Mesenchymal stem cell (in vitro differentiated cells and primary cell): ENCODE measurements around the gene FRMD4A.
"Not testable (repeated sequence)": the region's sequence is repeated elsewhere in the genome, so short reads cannot be mapped to it uniquely, and the experiment has no call there.

Experiments
- DNase-seq: peaks from one replicate; pipeline ENCODE4 v3.0.0-alpha.2; 2013
- H2AFZ ChIP-seq: one replicate; pipeline ENCODE4 v1.6.1; 2013; ENCODE audit warnings: low read depth, mild to moderate bottlenecking, control low read depth, inconsistent platforms, low read length, moderate library complexity
- H2AK5ac ChIP-seq: 2 replicates; pipeline ENCODE4 v1.6.1; 2013; ENCODE audit warnings: low read length, moderate library complexity, mild to moderate bottlenecking, inconsistent platforms; ENCODE audit not compliant: severe bottlenecking
- H2BK120ac ChIP-seq: one replicate; pipeline ENCODE4 v1.6.1; 2013; ENCODE audit warnings: low read depth, mild to moderate bottlenecking, inconsistent platforms, low read length, moderate library complexity
- H2BK12ac ChIP-seq, 2 experiments: one replicate each; pipeline ENCODE4 v1.6.1; 2013; ENCODE audit warnings: inconsistent platforms in 2 of 2, low read length in 2 of 2, mild to moderate bottlenecking in 2 of 2, moderate library complexity in 2 of 2, control low read depth in 1 of 2
- H2BK15ac ChIP-seq: one replicate; pipeline ENCODE4 v1.6.1; 2013; ENCODE audit warnings: mild to moderate bottlenecking, low read depth, inconsistent platforms; ENCODE audit not compliant: poor library complexity, severe bottlenecking
- H2BK5ac ChIP-seq: 2 replicates; pipeline ENCODE4 v1.6.1; 2013; ENCODE audit warnings: low read depth, mild to moderate bottlenecking, low read length, control low read depth, inconsistent platforms; ENCODE audit not compliant: poor library complexity, severe bottlenecking
- H3K14ac ChIP-seq, 2 experiments: one replicate each; pipeline ENCODE4 v1.6.1; 2013; ENCODE audit warnings: inconsistent platforms in 2 of 2, low read length in 2 of 2, control low read depth in 1 of 2, mild to moderate bottlenecking in 1 of 2, moderate library complexity in 1 of 2
- H3K18ac ChIP-seq, 2 experiments: one replicate each; pipeline ENCODE4 v1.6.1; 2013; ENCODE audit warnings: inconsistent platforms in 2 of 2, low read length in 2 of 2, control low read depth in 1 of 2, low read depth in 1 of 2, mild to moderate bottlenecking in 1 of 2
- H3K23ac ChIP-seq, 2 experiments: one replicate each; pipeline ENCODE4 v1.6.1; 2013; ENCODE audit warnings: inconsistent platforms in 2 of 2, low read length in 2 of 2, mild to moderate bottlenecking in 2 of 2, moderate library complexity in 2 of 2, control low read depth in 1 of 2
- H3K27ac ChIP-seq: 2 replicates; pipeline ENCODE4 v1.5.1; 2013; ENCODE audit warnings: mild to moderate bottlenecking, moderate library complexity, low read length, control low read depth, inconsistent platforms; ENCODE audit not compliant: poor library complexity, severe bottlenecking
- H3K27me3 ChIP-seq, 2 experiments: 2 replicates each; pipeline versions ENCODE4 v1.6.1 to v1.7.0; 2013; ENCODE audit warnings: low read length in 2 of 2, mild to moderate bottlenecking in 2 of 2, moderate library complexity in 2 of 2, control low read depth in 1 of 2, inconsistent platforms in 1 of 2; ENCODE audit not compliant: control insufficient read depth in 1 of 2, insufficient read depth in 1 of 2
- H3K36me3 ChIP-seq, 2 experiments: 2 replicates each; pipeline versions ENCODE4 v1.6.1 to v1.7.0; 2013; ENCODE audit warnings: low read length in 2 of 2, control low read depth in 1 of 2, inconsistent platforms in 1 of 2, low read depth in 1 of 2, mild to moderate bottlenecking in 1 of 2; ENCODE audit not compliant: insufficient read depth in 2 of 2, control insufficient read depth in 1 of 2
- H3K4ac ChIP-seq, 2 experiments: one replicate each; pipeline ENCODE4 v1.6.1; 2013; ENCODE audit warnings: inconsistent platforms in 2 of 2, low read length in 2 of 2, mild to moderate bottlenecking in 2 of 2, moderate library complexity in 2 of 2, control low read depth in 1 of 2, low read depth in 1 of 2
- H3K4me1 ChIP-seq: 2 replicates; pipeline ENCODE4 v1.6.1; 2013; ENCODE audit warnings: low read depth, low read length, control low read depth; ENCODE audit not compliant: control insufficient read depth, insufficient read depth
- H3K4me2 ChIP-seq: 2 replicates; pipeline ENCODE4 v1.6.1; 2013; ENCODE audit warnings: low read length, mild to moderate bottlenecking, inconsistent platforms; ENCODE audit not compliant: poor library complexity, severe bottlenecking
- H3K4me3 ChIP-seq, 2 experiments: 2 replicates each; pipeline versions ENCODE4 v1.5.1 to v1.7.0; 2013; ENCODE audit warnings: low read length in 2 of 2, mild to moderate bottlenecking in 2 of 2, control low read depth in 1 of 2, low read depth in 1 of 2; ENCODE audit not compliant: insufficient read depth in 1 of 2
- H3K79me1 ChIP-seq: replicated peaks from 2 replicates; pipeline ENCODE4 v1.6.1; 2013; ENCODE audit warnings: mild to moderate bottlenecking, control low read depth, low read length, inconsistent platforms; ENCODE audit not compliant: poor library complexity, severe bottlenecking
- H3K9ac ChIP-seq: 2 replicates; pipeline ENCODE4 v1.7.0; 2013; ENCODE audit warnings: mild to moderate bottlenecking, low read length, moderate library complexity
- H3K9me3 ChIP-seq: 2 replicates; pipeline ENCODE4 v1.7.0; 2013; ENCODE audit warnings: mild to moderate bottlenecking, low read length; ENCODE audit not compliant: control insufficient read depth
- H4K8ac ChIP-seq: one replicate; pipeline ENCODE4 v1.6.1; 2013; ENCODE audit warnings: inconsistent platforms, mild to moderate bottlenecking, low read length, moderate library complexity
- H4K91ac ChIP-seq: one replicate; pipeline ENCODE4 v1.6.1; 2013; ENCODE audit warnings: mild to moderate bottlenecking, low read length, inconsistent platforms
- WGBS: methylation state at CpG from one replicate; pipeline ENCODE4 v1.1.7; 2013; ENCODE audit warnings: mixed read lengths; 5-methylcytosine and 5-hydroxymethylcytosine counted together

Gene FRMD4A

GRCh38 chr10:13779748-13780147, 551.0 kb downstream of the FRMD4A start:
- no peak for DNase-seq
- Histone ChIP-seq H3K27ac (no peak overlapping the region), H2BK15ac (no peak overlapping the region), H3K14ac (no peak overlapping the region), H3K9ac (no peak overlapping the region), H3K79me1 (peaks cover 8% of the 10 kb centered on the region), H3K4me1 (peaks cover 12% of the 10 kb centered on the region), H2AK5ac (no peak overlapping the region), H2BK5ac (no peak overlapping the region), H3K9me3 (no peaks in the 10 kb centered on the region), H4K91ac (no peak overlapping the region), H2AFZ (no peak overlapping the region), H3K27me3 (no peaks in the 10 kb centered on the region), H3K4me2 (no peak overlapping the region), H4K8ac (no peak overlapping the region), H3K4me3 (no peak overlapping the region), H3K18ac (no peak overlapping the region), H2BK120ac (no peak overlapping the region), H3K36me3 (no peaks in the 10 kb centered on the region), H2BK12ac (no peak overlapping the region), H3K23ac (no peak overlapping the region), H3K4ac (no peak overlapping the region)
- WGBS: 74% methylated on average over 5 of the region's 6 CpGs

- H4K8ac ChIP-seq, H3K23ac ChIP-seq, H4K91ac ChIP-seq, H2BK12ac ChIP-seq, H3K27me3 ChIP-seq, H3K4me3 ChIP-seq, H3K27ac ChIP-seq, DNase-seq, H3K18ac ChIP-seq, H2BK15ac ChIP-seq, H3K4me2 ChIP-seq, H2AFZ ChIP-seq, H2AK5ac ChIP-seq, H3K36me3 ChIP-seq, H2BK5ac ChIP-seq, H3K9ac ChIP-seq, H3K4ac ChIP-seq, H3K14ac ChIP-seq, H2BK120ac ChIP-seq, H3K9me3 ChIP-seq: not testable (repeated sequence)
- H3K79me1 ChIP-seq: peaks cover 15% of the 10 kb centered on the region
- 92% methylated on average over 4 of the region's 4 CpGs for WGBS
- H3K4me1 ChIP-seq: peaks cover 12% of the 10 kb centered on the region
Observed at GRCh38 chr10:13778693-13778960, 552.1 kb downstream of the FRMD4A start.

- Histone ChIP-seq H3K9me3 (no peaks in the 10 kb centered on the region), H3K27ac (peak overlapping the region; percentile 87), H3K27me3 (no peaks in the 10 kb centered on the region), H3K4me3 (no peak overlapping the region), H3K4me1 (peaks cover 12% of the 10 kb centered on the region), H2BK15ac (no peak overlapping the region), H3K18ac (no peak overlapping the region), H3K4me2 (no peak overlapping the region), H3K23ac (no peak overlapping the region), H3K36me3 (peaks cover 0 to 6% of the 10 kb centered on the region in 2 experiments), H2BK120ac (no peak overlapping the region), H2BK5ac (no peak overlapping the region), H2AK5ac (peak overlapping the region; percentile 90), H2BK12ac (no peak overlapping the region), H4K8ac (no peak overlapping the region), H3K4ac (no peak overlapping the region), H3K79me1 (peaks cover 15% of the 10 kb centered on the region), H3K14ac (no peak overlapping the region), H3K9ac (peak overlapping the region; percentile 61), H2AFZ (no peak overlapping the region), H4K91ac (no peak overlapping the region)
- DNase-seq: peak; percentile 54
- WGBS: 43% methylated on average over 2 of the region's 7 CpGs
Observed at GRCh38 chr10:13776861-13777311, 553.8 kb downstream of the FRMD4A start.

- H3K4ac ChIP-seq: no peak overlapping the region
- no peak overlapping the region for H2AFZ ChIP-seq
- no peak overlapping the region for H2BK15ac ChIP-seq
- no peaks in the 10 kb centered on the region for H3K9me3 ChIP-seq
- H3K4me3 ChIP-seq: peak overlapping the region in 1 of 2 experiments; percentile 36
- peak overlapping the region; percentile 61 for H3K9ac ChIP-seq
- H2AK5ac ChIP-seq: peak overlapping the region; percentile 90
- 95% methylated on average over 10 of the region's 14 CpGs for WGBS
- H2BK120ac ChIP-seq: no peak overlapping the region
- peak overlapping the region; percentile 87 for H3K27ac ChIP-seq
- no peak overlapping the region for H3K23ac ChIP-seq
- peaks cover 12% of the 10 kb centered on the region for H3K4me1 ChIP-seq
- no peak overlapping the region for H3K18ac ChIP-seq
- peak; percentile 25 for DNase-seq
- no peaks in the 10 kb centered on the region for H3K27me3 ChIP-seq
- H2BK12ac ChIP-seq: no peak overlapping the region
- H3K36me3 ChIP-seq: peaks cover 0 to 6% of the 10 kb centered on the region in 2 experiments
- peak overlapping the region; percentile 68 for H2BK5ac ChIP-seq
- no peak overlapping the region for H3K14ac ChIP-seq
- H4K8ac ChIP-seq: no peak overlapping the region
- H3K79me1 ChIP-seq: peaks cover 18% of the 10 kb centered on the region
- no peak overlapping the region for H3K4me2 ChIP-seq
- no peak overlapping the region for H4K91ac ChIP-seq
Observed at GRCh38 chr10:13775786-13776775, 554.6 kb downstream of the FRMD4A start.
